Measurements from ENCODE around the gene PDE11A. TPM values are rescaled to one million over a fixed set of nuclear protein-coding genes. Genes with fewer than 3 reads are reported as not detected.

The PDE11A gene
- total RNA-seq, 1 experiment from 2014 or later, result 0.13 TPM

GRCh38 chr2:177611310-177611886 is 461.2 kb downstream of the PDE11A start:
- Histone ChIP-seq H2BK120ac (ENCODE audit: low read depth, low read length, poor library complexity, severe bottlenecking) (no peak overlapping the region), H3K14ac (ENCODE audit: insufficient read depth, low read length) (no peak overlapping the region), H3K23ac (ENCODE audit: insufficient read length, low read depth, low read length) (no peak overlapping the region), H2BK20ac (ENCODE audit: low read depth, low read length, poor library complexity, severe bottlenecking) (no peak overlapping the region), H4K5ac (ENCODE audit: insufficient read length, low read depth, low read length) (no peak overlapping the region), H3K79me1 (ENCODE audit: insufficient read depth, low read depth, low read length, poor library complexity, severe bottlenecking) (no peaks in the 10 kb centered on the region), H4K91ac (ENCODE audit: insufficient read length, low read depth, low read length) (no peak overlapping the region), H3K4ac (ENCODE audit: low read depth, low read length) (no peak overlapping the region), H3K9ac (ENCODE audit: extremely low read depth, insufficient read length, low read length) (no peak overlapping the region), H2BK15ac (ENCODE audit: low read depth, low read length) (no peak overlapping the region), H2BK12ac (ENCODE audit: insufficient read length, low read depth, low read length) (no peak overlapping the region), H3K27me3 (ENCODE audit: insufficient read depth, low read length) (no peaks in the 10 kb centered on the region), H3K23me2 (ENCODE audit: insufficient read length, low read depth, low read length, poor library complexity, severe bottlenecking) (no peaks in the 10 kb centered on the region), H2BK5ac (ENCODE audit: insufficient read length, low read length) (no peak overlapping the region), H3K4me1 (ENCODE audit: insufficient read depth, low read length) (no peaks in the 10 kb centered on the region; the same call in 1 of the 2 replicates), H3K4me2 (ENCODE audit: insufficient read depth, insufficient read length, low read length) (no peak overlapping the region), H2AFZ (ENCODE audit: low read length) (no peak overlapping the region), H3K56ac (ENCODE audit: insufficient read length, low read depth, low read length) (no peak overlapping the region), H3T11ph (ENCODE audit: low read length) (no peak overlapping the region), H3K27ac (ENCODE audit: insufficient read length, low read depth, low read length) (no peak overlapping the region), H4K8ac (replicated peaks; ENCODE audit: insufficient read length, low read depth, low read length) (no peak overlapping the region), H3K9me3 (ENCODE audit: control insufficient read depth, low read depth, low read length) (no peaks in the 10 kb centered on the region), H4K20me1 (ENCODE audit: control insufficient read depth, insufficient read depth, insufficient read length) (no peaks in the 10 kb centered on the region), H3K18ac (ENCODE audit: insufficient read length, low read depth, low read length) (no peak overlapping the region), H3K79me2 (ENCODE audit: insufficient read depth, low read length) (no peaks in the 10 kb centered on the region), H2AK5ac (ENCODE audit: insufficient read length, low read length) (no peak overlapping the region)
- Mint-ChIP-seq H3K27me3 (ENCODE audit: low read depth) (no peaks in the 10 kb centered on the region), H3K27ac (no peak overlapping the region; a peak in 1 of 7 replicates), H3K4me1 (peaks cover 23 to 27% of the 10 kb centered on the region in 2 experiments), H3K36me3 (ENCODE audit: insufficient read depth in 1 of 3, low read depth in 3 of 3) (no peaks in the 10 kb centered on the region), H3K4me3 (no peak overlapping the region), H3K9me3 (peaks cover 0 to 6% of the 10 kb centered on the region in 2 experiments; a peak in 1 of 5 replicates)
- TF ChIP-seq, protein P1, sequence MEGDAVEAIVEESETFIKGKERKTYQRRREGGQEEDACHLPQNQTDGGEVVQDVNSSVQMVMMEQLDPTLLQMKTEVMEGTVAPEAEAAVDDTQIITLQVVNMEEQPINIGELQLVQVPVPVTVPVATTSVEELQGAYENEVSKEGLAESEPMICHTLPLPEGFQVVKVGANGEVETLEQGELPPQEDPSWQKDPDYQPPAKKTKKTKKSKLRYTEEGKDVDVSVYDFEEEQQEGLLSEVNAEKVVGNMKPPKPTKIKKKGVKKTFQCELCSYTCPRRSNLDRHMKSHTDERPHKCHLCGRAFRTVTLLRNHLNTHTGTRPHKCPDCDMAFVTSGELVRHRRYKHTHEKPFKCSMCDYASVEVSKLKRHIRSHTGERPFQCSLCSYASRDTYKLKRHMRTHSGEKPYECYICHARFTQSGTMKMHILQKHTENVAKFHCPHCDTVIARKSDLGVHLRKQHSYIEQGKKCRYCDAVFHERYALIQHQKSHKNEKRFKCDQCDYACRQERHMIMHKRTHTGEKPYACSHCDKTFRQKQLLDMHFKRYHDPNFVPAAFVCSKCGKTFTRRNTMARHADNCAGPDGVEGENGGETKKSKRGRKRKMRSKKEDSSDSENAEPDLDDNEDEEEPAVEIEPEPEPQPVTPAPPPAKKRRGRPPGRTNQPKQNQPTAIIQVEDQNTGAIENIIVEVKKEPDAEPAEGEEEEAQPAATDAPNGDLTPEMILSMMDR (conservative IDR thresholded peaks at IDR 0.05), result no peak
- no CpG with 5 or more reads among the region's 6 CpGs for WGBS (ENCODE audit: extremely low coverage, insufficient read length, low lambda C conversion rate)
- DNase-seq, result no peak
